ENCODE results near the gene LRRC10B.

The LRRC10B gene

DNA sequence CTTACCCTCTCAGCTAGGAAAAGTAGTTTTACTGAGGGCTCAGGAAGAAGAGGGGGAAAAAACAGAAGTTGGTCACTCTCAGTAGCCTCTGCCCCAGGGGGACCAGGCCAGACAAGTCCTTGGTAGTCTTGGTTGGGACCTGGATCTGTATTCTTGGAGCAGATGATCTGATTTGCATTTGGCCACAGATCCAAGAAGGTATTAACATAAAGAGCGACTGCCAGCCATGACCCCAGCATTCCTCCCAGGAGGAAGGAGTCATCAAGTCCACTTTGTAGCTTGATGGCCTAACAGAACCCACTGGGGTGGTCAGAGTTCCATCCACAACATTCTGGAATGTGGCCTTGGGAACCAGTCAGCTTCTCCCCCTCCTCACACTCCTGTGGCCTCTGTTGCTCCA is 6.0 kb upstream of the LRRC10B start:
- no peak for FAIRE-seq

GRCh38 chr11:61503135-61503770 is 5.3 kb upstream of the LRRC10B start:
- FAIRE-seq (no peak), DNase-seq (ENCODE audit: insufficient read length, low spot score) (no peak)
- TF ChIP-seq, protein P1, sequence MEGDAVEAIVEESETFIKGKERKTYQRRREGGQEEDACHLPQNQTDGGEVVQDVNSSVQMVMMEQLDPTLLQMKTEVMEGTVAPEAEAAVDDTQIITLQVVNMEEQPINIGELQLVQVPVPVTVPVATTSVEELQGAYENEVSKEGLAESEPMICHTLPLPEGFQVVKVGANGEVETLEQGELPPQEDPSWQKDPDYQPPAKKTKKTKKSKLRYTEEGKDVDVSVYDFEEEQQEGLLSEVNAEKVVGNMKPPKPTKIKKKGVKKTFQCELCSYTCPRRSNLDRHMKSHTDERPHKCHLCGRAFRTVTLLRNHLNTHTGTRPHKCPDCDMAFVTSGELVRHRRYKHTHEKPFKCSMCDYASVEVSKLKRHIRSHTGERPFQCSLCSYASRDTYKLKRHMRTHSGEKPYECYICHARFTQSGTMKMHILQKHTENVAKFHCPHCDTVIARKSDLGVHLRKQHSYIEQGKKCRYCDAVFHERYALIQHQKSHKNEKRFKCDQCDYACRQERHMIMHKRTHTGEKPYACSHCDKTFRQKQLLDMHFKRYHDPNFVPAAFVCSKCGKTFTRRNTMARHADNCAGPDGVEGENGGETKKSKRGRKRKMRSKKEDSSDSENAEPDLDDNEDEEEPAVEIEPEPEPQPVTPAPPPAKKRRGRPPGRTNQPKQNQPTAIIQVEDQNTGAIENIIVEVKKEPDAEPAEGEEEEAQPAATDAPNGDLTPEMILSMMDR (IDR thresholded peaks at IDR 0.05; ENCODE audit: insufficient read depth, missing control alignments), result no peak

More for the DNA sequence above, 6.0 kb upstream of the LRRC10B start:
- DNase-seq (ENCODE audit: insufficient read length, low spot score), result no peak
- TF ChIP-seq, protein P1 (IDR thresholded peaks at IDR 0.05; ENCODE audit: insufficient read depth, missing control alignments), result no peak

DNA sequence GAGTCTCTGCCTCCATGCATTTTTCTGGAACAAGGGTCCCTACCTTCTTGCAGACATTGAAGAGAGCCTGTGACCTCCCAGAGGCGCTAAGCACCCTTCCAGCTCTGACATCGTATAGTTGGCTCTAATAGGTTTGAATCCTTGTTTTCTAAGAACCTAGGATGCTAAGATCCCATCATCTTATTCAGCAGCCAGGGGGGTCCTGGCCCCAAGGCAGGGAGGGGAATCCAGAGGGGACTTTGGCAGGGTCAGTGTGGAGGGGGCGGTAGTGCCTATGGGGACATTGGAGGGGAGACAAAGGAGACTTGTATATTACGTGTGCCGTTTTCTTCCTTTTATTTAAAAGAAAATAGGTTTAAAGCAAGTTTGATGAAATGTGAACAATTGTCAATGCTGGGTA is 3.4 kb upstream of the LRRC10B start:
- TF ChIP-seq, protein P1 (IDR thresholded peaks at IDR 0.05; ENCODE audit: insufficient read depth, missing control alignments), result no peak
- FAIRE-seq (no peak), DNase-seq (ENCODE audit: insufficient read length, low spot score) (no peak)

DNA sequence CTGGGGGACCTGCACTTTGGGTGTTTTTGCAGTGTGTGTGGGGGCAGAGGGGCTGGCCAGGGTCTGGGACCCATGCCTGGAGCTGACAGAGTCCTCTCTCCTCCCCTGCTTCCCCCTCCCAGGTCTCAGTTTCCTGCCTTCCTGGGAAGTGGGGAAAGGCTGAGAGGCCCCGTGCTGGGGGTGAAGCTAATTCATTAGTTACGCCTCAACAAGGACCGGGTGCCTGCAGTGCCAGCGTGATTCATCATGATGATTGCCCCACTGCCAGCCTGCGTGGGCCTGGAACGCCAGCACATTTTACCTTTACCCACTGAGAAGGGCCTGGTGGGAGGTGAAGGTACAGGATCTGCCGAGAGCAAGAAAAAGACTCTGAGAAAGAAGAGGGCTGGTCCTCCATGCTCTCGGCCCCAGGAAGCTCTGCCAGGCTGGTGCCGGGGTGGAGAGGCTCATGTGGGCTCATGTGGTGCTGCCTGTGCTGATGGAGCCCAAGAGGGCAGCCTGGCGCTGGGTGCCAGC is 2.9 kb upstream of the LRRC10B start:
- TF ChIP-seq, protein P1 (IDR thresholded peaks at IDR 0.05; ENCODE audit: insufficient read depth, missing control alignments), result no peak
- FAIRE-seq (no peak), DNase-seq (ENCODE audit: insufficient read length, low spot score) (no peak)

- TF ChIP-seq, protein P1 (IDR thresholded peaks at IDR 0.05; ENCODE audit: insufficient read depth, missing control alignments), result no peak
- DNase-seq (ENCODE audit: insufficient read length, low spot score), result no peak
- FAIRE-seq, result no peak
Observed at GRCh38 chr11:61507012-61507768, 1.4 kb upstream of the LRRC10B start.

DNA sequence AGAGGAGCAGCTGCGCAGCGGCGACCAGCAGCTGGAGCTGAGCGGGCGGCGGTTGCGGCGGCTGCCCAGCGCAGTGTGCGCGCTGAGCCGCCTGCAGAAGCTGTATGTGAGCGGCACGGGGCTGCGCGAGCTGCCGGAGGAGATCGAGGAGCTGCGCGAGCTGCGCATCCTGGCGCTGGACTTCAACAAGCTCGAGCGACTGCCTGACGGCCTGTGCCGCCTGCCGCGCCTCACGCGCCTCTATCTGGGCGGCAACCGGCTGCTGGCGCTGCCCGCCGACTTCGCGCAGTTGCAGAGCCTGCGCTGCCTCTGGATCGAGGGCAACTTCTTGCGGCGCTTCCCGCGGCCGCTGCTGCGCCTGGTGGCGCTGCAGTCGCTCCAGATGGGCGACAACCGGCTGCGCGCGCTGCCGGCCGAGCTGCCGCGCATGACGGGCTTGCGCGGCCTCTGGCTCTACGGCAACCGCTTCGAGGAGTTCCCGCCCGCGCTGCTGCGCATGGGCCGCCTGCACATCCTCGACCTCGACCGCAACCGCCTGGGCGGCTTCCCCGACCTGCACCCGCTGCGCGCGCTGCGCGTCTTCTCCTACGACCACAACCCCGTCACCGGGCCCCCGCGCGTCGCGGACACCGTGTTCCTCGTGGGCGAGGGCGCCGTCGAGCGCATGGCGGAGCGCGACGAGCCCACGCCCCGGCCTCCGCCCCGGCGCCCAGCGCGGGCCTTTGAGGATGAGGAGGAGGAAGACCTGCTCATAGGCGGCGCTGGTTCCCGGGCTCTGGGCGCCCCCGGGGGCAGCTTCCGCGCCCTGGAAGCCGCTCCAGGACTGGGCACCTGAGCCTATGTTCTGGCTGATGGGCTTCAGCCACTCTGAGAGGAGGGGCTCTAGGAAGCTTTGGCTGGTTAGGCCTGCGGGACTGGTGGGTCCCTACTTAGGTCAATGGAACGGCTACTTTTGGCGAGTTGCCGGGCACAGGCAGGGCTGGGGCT is 787 bp downstream of the LRRC10B start:
- FAIRE-seq (no peak), DNase-seq (ENCODE audit: insufficient read length, low spot score) (no peak)
- TF ChIP-seq, protein P1 (IDR thresholded peaks at IDR 0.05; ENCODE audit: insufficient read depth, missing control alignments), result peak; percentile 35
